Calu3 (cell line): ENCODE data around the gene CDC42BPB. TPM values are rescaled to one million over a fixed set of nuclear protein-coding genes. Genes with fewer than 3 reads are reported as not detected.

Source experiments
- BruUV-seq: library from RNA; stranded (reverse); fragments of 400-500 nt; replicated peaks from 2 replicates; lab custom pipeline; 2021; lab: Mats Ljungman, UMichigan
- CTCF ChIA-PET: fragments of 300-600 bp; sonication (Branson Sonifier 250); formaldehyde crosslinking; loops from one replicate; lab custom pipeline; 2022; ENCODE audit warnings: antibody characterized with exemption; lab: Charles Lee
- DNase-seq: peaks from one replicate; pipeline ENCODE4 v3.0.0; 2022
- H3K27ac Mint-ChIP-seq: one replicate; pipeline ENCODE4 v1.8.0; 2022; ENCODE audit warnings: mixed read lengths; ENCODE audit not compliant: unreplicated experiment
- H3K27me3 Mint-ChIP-seq: one replicate; pipeline ENCODE4 v1.8.0; 2022; ENCODE audit warnings: mixed read lengths; ENCODE audit not compliant: unreplicated experiment
- H3K36me3 Mint-ChIP-seq: one replicate; pipeline ENCODE4 v1.8.0; 2022; ENCODE audit warnings: mild to moderate bottlenecking, moderate library complexity, mixed read lengths; ENCODE audit not compliant: insufficient read depth, unreplicated experiment
- H3K4me1 Mint-ChIP-seq: one replicate; pipeline ENCODE4 v1.8.0; 2022; ENCODE audit warnings: mild to moderate bottlenecking, low read depth, mixed read lengths; ENCODE audit not compliant: unreplicated experiment
- H3K4me3 Mint-ChIP-seq: one replicate; pipeline ENCODE4 v1.8.0; 2022; ENCODE audit warnings: mild to moderate bottlenecking, low read depth, moderate library complexity, mixed read lengths; ENCODE audit not compliant: unreplicated experiment
- H3K9me3 Mint-ChIP-seq: one replicate; pipeline ENCODE4 v1.8.0; 2022; ENCODE audit warnings: low read depth, mixed read lengths; ENCODE audit not compliant: unreplicated experiment
- intact Hi-C: fragments of 100-400 bp; cut with micrococcal nuclease; formaldehyde crosslinking; loops from one replicate; pipeline ENCODE4 v1.10.0; 2022; ENCODE audit not compliant: unreplicated experiment
- total RNA-seq: library from RNA; stranded (reverse); gene quantifications from 2 replicates; pipeline ENCODE4 v1.2.3, GENCODE V29; 2022
- TF ChIP-seq, protein P1 (sequence below): fragments of 200-600 bp; IDR thresholded peaks from one replicate; pipeline ENCODE4 v1.8.0; 2022; ENCODE audit warnings: antibody characterized with exemption; ENCODE audit not compliant: unreplicated experiment

Gene CDC42BPB
- total RNA-seq, 1 experiment from 2014 or later, result 98.7 TPM

DNA sequence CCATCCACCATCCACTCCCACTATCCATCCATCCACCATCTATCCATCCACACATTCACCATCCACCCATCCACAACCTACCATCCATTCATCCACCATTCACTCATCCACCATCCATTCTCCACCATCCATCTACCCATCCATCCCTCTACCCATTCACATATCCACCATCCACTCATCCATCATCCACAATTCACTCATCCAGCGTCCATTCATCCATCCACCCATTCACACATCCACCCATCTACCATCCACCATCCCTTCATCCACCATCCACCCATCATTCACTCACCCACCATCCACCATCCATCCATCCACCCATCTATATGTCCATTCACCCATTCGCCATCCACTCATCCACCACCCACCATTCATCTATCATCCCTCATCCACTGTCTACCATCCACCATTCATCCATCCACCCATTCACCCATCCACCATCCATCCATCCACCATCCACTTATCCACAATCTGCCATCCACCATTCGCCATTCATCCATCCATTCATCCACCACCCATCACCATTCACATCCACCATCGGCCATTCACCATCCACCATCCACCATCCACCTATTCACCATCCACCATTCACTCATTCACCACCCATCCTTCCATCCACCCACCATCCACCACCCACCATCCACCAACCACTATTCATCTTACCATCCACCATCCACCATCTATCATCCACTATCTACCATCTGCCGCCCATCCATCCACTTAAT, 136.9 kb downstream of the CDC42BPB start:
- Mint-ChIP-seq H3K27ac (no peak overlapping the region), H3K9me3 (no peaks in the 10 kb centered on the region), H3K4me1 (no peaks in the 10 kb centered on the region), H3K4me3 (no peak overlapping the region), H3K27me3 (no peaks in the 10 kb centered on the region), H3K36me3 (no peaks in the 10 kb centered on the region)
- no TSS peak for BruUV-seq
- intact Hi-C loops, result loop anchor here (10.0 kb wide), 2 partner anchors 146 to 226 kb away; partner anchors contain the start of gene TRAF3
- CTCF ChIA-PET, result no interaction called here
- DNase-seq, result no peak
- TF ChIP-seq, protein P1, sequence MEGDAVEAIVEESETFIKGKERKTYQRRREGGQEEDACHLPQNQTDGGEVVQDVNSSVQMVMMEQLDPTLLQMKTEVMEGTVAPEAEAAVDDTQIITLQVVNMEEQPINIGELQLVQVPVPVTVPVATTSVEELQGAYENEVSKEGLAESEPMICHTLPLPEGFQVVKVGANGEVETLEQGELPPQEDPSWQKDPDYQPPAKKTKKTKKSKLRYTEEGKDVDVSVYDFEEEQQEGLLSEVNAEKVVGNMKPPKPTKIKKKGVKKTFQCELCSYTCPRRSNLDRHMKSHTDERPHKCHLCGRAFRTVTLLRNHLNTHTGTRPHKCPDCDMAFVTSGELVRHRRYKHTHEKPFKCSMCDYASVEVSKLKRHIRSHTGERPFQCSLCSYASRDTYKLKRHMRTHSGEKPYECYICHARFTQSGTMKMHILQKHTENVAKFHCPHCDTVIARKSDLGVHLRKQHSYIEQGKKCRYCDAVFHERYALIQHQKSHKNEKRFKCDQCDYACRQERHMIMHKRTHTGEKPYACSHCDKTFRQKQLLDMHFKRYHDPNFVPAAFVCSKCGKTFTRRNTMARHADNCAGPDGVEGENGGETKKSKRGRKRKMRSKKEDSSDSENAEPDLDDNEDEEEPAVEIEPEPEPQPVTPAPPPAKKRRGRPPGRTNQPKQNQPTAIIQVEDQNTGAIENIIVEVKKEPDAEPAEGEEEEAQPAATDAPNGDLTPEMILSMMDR, result no peak

DNA sequence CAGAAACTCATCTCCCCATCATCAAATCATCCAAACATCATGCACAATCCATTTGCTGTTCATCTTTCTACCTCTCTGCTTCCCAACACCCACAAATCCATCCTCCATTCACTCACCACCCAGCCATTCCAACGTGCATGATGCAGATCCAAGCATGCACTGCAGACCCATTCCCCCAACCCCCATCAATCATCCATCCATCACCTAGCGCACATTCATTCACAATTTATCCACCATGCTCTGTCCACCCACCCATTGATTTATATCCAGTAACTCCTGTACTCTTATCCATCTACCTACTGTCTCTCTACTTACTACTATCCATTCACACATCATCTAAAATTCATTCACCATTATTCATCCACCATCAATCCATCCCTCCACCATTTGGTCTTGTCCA, 138.9 kb downstream of the CDC42BPB start:
- no peaks in the 10 kb centered on the region for H3K9me3 Mint-ChIP-seq
- CTCF ChIA-PET, result interaction anchor here (0.9 kb wide), 1 partner anchor 224 kb away, joined by 3 read pairs; no protein-coding TSS in a partner anchor
- TF ChIP-seq, protein P1, result no peak
- no peak overlapping the region for H3K4me3 Mint-ChIP-seq
- DNase-seq, result no peak
- intact Hi-C loops, result no loop called here
- no TSS peak for BruUV-seq
- no peaks in the 10 kb centered on the region for H3K4me1 Mint-ChIP-seq
- H3K36me3 Mint-ChIP-seq, result no peaks in the 10 kb centered on the region
- no peaks in the 10 kb centered on the region for H3K27me3 Mint-ChIP-seq
- H3K27ac Mint-ChIP-seq, result no peak overlapping the region

DNA sequence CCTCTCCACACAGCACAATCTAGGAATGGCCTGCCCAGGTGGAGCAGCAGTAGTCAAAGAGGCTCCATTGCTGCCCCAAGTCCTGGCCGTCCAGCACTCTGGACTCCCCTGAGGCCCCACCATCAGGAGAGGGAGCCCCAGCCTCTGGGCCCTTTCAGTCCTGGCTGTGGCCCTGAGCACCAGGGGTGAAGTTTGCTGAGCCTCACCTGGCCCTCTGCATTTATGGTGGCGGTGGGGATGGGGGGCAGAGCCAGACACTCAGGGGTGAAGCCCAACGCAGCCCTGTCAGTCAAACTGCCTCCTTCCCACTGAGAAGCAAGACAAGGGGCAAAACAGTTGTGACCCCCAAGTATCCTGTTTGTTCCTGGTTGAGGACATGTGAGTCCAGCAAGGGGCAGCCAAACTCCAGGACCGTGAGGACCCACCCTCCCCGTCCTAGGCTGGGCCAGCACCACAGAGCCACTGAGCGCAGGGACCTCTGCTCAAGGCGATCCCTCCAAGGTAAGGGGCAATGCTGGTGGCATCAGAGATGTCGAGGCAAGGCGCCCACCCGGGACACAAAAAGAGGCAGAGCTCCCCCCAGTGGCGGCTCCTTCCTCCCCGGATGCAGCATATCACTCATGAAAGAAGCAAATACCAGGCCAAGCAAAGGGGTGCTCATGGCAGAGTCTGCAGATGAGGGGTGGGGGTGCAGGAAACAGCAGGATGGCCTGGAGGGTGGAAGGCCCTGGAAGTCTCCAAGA, 139.7 kb downstream of the CDC42BPB start:
- CTCF ChIA-PET, result interaction anchor here (0.9 kb wide), 1 partner anchor 223 kb away, joined by 3 read pairs; no protein-coding TSS in a partner anchor
- peak; percentile 32 for DNase-seq

DNA sequence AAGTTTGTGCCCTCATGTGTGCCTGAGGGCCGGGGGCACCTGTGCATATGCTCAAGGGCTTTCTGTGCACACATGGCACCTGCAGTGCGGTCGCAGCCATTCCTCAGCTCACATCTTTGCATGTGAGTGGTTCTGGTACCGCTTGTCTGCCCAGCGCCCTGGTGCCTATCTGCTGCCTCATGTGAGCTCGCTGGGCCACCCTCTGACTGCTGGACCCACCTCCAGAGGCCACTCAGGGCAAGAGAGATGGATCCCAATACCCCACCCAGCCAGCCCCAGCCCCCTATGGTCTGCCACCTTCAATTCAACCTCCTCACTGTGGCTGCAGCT, 140.3 kb downstream of the CDC42BPB start:
- intact Hi-C loops, result no loop called here
- Mint-ChIP-seq H3K36me3 (no peaks in the 10 kb centered on the region), H3K27ac (no peak overlapping the region), H3K4me1 (no peaks in the 10 kb centered on the region), H3K9me3 (no peaks in the 10 kb centered on the region), H3K4me3 (no peak overlapping the region), H3K27me3 (no peaks in the 10 kb centered on the region)
- BruUV-seq, result no TSS peak
- CTCF ChIA-PET, result no interaction called here
- no peak for DNase-seq
- TF ChIP-seq, protein P1, result no peak

More for the DNA sequence above, 139.7 kb downstream of the CDC42BPB start:
- Mint-ChIP-seq H3K27me3 (no peaks in the 10 kb centered on the region), H3K27ac (no peak overlapping the region), H3K36me3 (no peaks in the 10 kb centered on the region), H3K4me1 (no peaks in the 10 kb centered on the region), H3K9me3 (no peaks in the 10 kb centered on the region), H3K4me3 (no peak overlapping the region)
- no TSS peak for BruUV-seq
- intact Hi-C loops, result no loop called here
- TF ChIP-seq, protein P1, result no peak
